Caco-2 (cell line): ENCODE results near the gene AQR. TPM values are rescaled to one million over a fixed set of nuclear protein-coding genes. Genes with fewer than 3 reads are reported as not detected.

ENCODE experiments used
- BruUV-seq: library from RNA; stranded (reverse); fragments of 400-500 nt; replicated peaks from 2 replicates; lab custom pipeline; 2021; lab: Mats Ljungman, UMichigan
- CTCF ChIA-PET: fragments of 300-600 bp; sonication (Branson Sonifier 250); formaldehyde crosslinking; loops from one replicate; lab custom pipeline; 2022; ENCODE audit warnings: antibody characterized with exemption; lab: Charles Lee
- POLR2A ChIA-PET: fragments of 300-600 bp; sonication (Branson Sonifier 250); formaldehyde crosslinking; loops from one replicate; lab custom pipeline; 2022; ENCODE audit warnings: antibody characterized with exemption; lab: Charles Lee
- DNase-seq, 2 experiments: peaks; one replicate each; pipeline versions ENCODE4 v3.0.0 to v3.0.0-alpha.2; 2020 to 2022
- H3K27me3 ChIP-seq: replicated peaks from 2 replicates; pipeline ENCODE4 v1.6.0; 2011; ENCODE audit warnings: low read length; ENCODE audit not compliant: control insufficient read depth, insufficient read depth
- H3K36me3 ChIP-seq: 2 replicates; pipeline ENCODE4 v1.5.1; 2011; ENCODE audit warnings: low read length; ENCODE audit not compliant: control insufficient read depth, insufficient read depth
- H3K4me1 ChIP-seq: fragments of 250-450 bp; sonication (Bioruptor Pico); 2 replicates; pipeline ENCODE4 v1.5.1; 2020; ENCODE audit warnings: mild to moderate bottlenecking
- H3K4me3 ChIP-seq: 2 replicates; pipeline ENCODE4 v1.5.1; 2011; ENCODE audit warnings: low read depth, mild to moderate bottlenecking, control low read depth, low read length
- H3K9me3 ChIP-seq: fragments of 250-450 bp; sonication (Bioruptor Pico); 2 replicates; pipeline ENCODE4 v1.5.1; 2020; ENCODE audit warnings: mild to moderate bottlenecking, moderate library complexity
- H3K27ac Mint-ChIP-seq: one replicate; pipeline ENCODE4 v1.8.0; 2022; ENCODE audit warnings: mixed read lengths; ENCODE audit not compliant: unreplicated experiment
- H3K27me3 Mint-ChIP-seq: one replicate; pipeline ENCODE4 v1.8.0; 2022; ENCODE audit warnings: mixed read lengths; ENCODE audit not compliant: insufficient read depth, unreplicated experiment
- H3K36me3 Mint-ChIP-seq: one replicate; pipeline ENCODE4 v1.8.0; 2022; ENCODE audit warnings: mild to moderate bottlenecking, mixed read lengths; ENCODE audit not compliant: insufficient read depth, unreplicated experiment
- H3K4me1 Mint-ChIP-seq: one replicate; pipeline ENCODE4 v1.8.0; 2022; ENCODE audit warnings: low read depth, mixed read lengths; ENCODE audit not compliant: unreplicated experiment
- H3K4me3 Mint-ChIP-seq: one replicate; pipeline ENCODE4 v1.8.0; 2022; ENCODE audit warnings: mild to moderate bottlenecking, moderate library complexity, mixed read lengths; ENCODE audit not compliant: unreplicated experiment
- H3K9me3 Mint-ChIP-seq: one replicate; pipeline ENCODE4 v1.8.0; 2022; ENCODE audit warnings: mixed read lengths; ENCODE audit not compliant: unreplicated experiment
- intact Hi-C: fragments of 100-400 bp; cut with micrococcal nuclease; formaldehyde crosslinking; loops from one replicate; pipeline ENCODE4 v1.10.0; 2022; ENCODE audit not compliant: unreplicated experiment
- total RNA-seq: library from RNA; stranded (reverse); gene quantifications from 2 replicates; pipeline ENCODE4 v1.2.3, GENCODE V29; 2022
- TF ChIP-seq, protein P1 (sequence below), 2 experiments: fragments of 200-600 bp in 1 of 2; IDR thresholded peaks; 1 replicate in 1 of 2; 2 replicates in 1 of 2; pipeline versions ENCODE4 v1.5.1 to v1.8.0; 2011 to 2022; ENCODE audit warnings: antibody characterized with exemption in 1 of 2, control low read depth in 1 of 2, inconsistent platforms in 1 of 2, low read depth in 1 of 2, low read length in 1 of 2, mild to moderate bottlenecking in 1 of 2, moderate library complexity in 1 of 2; ENCODE audit not compliant: insufficient read depth in 1 of 2, severe bottlenecking in 1 of 2, unreplicated experiment in 1 of 2

Gene AQR
- total RNA-seq, 1 experiment from 2014 or later, result 27.7 TPM

DNA sequence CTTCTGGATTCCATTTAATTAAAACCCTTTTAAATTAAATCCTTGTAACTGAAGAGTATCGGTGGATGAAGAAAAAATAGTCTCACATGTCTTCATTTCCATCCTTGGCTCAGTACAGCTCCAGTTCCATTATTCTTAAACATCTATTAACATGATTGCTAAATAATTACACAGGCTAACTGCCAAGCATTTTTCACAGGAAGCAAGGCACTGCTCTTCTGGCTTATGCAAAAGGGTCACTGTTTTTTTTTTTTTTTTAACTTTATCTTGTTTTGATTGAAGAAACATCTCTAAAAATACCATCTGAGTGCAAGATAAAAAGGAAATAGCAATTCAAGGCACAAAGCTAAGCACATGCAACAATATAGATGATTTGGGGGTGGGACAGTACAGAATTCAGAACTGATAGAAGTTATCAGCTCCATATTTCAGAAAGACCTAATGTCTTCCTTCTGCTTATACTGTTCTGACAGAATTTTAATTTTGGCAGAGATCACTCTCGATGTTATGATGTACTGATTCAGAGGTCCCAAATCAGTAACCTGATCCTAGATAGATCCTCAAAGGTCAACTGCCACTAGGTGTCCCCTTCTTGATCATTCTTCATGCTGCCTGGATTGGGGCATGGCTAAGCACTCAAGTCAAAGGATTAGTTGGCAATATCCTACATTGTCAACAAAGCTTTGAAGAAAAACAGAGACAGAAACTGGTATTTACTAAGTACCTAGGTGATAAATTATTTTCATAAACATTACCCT lies 116.4 kb downstream of the AQR start:
- Mint-ChIP-seq H3K4me1 (no peaks in the 10 kb centered on the region), H3K27me3 (no peaks in the 10 kb centered on the region), H3K9me3 (no peaks in the 10 kb centered on the region), H3K27ac (no peak overlapping the region), H3K36me3 (peaks cover 21% of the 10 kb centered on the region), H3K4me3 (no peak overlapping the region)
- Histone ChIP-seq H3K4me1 (no peaks in the 10 kb centered on the region), H3K27me3 (no peaks in the 10 kb centered on the region), H3K4me3 (no peak overlapping the region), H3K9me3 (no peaks in the 10 kb centered on the region), H3K36me3 (no peaks in the 10 kb centered on the region)
- no peak for DNase-seq
- CTCF ChIA-PET, result interaction anchor here (0.6 kb wide), 1 partner anchor 1106 kb away, joined by 3 read pairs; no protein-coding TSS in a partner anchor
- TF ChIP-seq, protein P1, sequence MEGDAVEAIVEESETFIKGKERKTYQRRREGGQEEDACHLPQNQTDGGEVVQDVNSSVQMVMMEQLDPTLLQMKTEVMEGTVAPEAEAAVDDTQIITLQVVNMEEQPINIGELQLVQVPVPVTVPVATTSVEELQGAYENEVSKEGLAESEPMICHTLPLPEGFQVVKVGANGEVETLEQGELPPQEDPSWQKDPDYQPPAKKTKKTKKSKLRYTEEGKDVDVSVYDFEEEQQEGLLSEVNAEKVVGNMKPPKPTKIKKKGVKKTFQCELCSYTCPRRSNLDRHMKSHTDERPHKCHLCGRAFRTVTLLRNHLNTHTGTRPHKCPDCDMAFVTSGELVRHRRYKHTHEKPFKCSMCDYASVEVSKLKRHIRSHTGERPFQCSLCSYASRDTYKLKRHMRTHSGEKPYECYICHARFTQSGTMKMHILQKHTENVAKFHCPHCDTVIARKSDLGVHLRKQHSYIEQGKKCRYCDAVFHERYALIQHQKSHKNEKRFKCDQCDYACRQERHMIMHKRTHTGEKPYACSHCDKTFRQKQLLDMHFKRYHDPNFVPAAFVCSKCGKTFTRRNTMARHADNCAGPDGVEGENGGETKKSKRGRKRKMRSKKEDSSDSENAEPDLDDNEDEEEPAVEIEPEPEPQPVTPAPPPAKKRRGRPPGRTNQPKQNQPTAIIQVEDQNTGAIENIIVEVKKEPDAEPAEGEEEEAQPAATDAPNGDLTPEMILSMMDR (IDR thresholded peaks at IDR 0.05; ENCODE audit: insufficient read depth in 1 of 2, low read depth in 1 of 2, low read length in 1 of 2, severe bottlenecking in 1 of 2, unreplicated experiment in 1 of 2), result no peak
- BruUV-seq, result no TSS peak
- intact Hi-C loops, result no loop called here
- POLR2A ChIA-PET, result no interaction called here

DNA sequence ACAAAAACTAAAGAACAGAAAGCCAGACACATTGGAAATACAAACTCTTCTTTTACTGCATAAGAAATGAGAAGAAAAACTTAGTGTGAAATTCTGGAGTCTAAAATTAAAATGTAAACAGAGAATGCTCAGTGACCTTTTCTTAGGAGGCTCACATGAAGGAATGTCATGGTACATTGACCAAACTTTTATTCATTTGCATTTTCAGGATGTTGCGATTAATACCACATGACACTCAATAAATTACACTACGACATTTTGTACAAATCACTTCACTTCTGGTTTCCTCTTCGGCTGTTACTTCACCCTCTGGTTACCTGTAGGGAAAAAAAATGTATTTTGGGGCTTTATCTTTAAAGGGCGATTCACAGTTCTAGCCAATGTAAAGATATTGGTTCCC lies 117.8 kb downstream of the AQR start:
- Histone ChIP-seq H3K36me3 (no peaks in the 10 kb centered on the region), H3K4me3 (no peak overlapping the region), H3K4me1 (no peaks in the 10 kb centered on the region), H3K27me3 (no peaks in the 10 kb centered on the region), H3K9me3 (no peaks in the 10 kb centered on the region)
- H3K4me1 Mint-ChIP-seq, result no peaks in the 10 kb centered on the region
- no peak overlapping the region for H3K4me3 Mint-ChIP-seq
- ChIA-PET CTCF (no interaction called here), POLR2A (interaction anchor here (0.6 kb wide), 1 partner anchor 25 kb away, joined by 3 read pairs; no protein-coding TSS in a partner anchor)
- no peak for DNase-seq
- H3K27me3 Mint-ChIP-seq, result no peaks in the 10 kb centered on the region
- no peak overlapping the region for H3K27ac Mint-ChIP-seq
- H3K36me3 Mint-ChIP-seq, result peaks cover 7% of the 10 kb centered on the region
- BruUV-seq, result no TSS peak
- intact Hi-C loops, result no loop called here
- TF ChIP-seq, protein P1 (IDR thresholded peaks at IDR 0.05; ENCODE audit: insufficient read depth in 1 of 2, low read depth in 1 of 2, low read length in 1 of 2, severe bottlenecking in 1 of 2, unreplicated experiment in 1 of 2), result no peak
- no peaks in the 10 kb centered on the region for H3K9me3 Mint-ChIP-seq

DNA sequence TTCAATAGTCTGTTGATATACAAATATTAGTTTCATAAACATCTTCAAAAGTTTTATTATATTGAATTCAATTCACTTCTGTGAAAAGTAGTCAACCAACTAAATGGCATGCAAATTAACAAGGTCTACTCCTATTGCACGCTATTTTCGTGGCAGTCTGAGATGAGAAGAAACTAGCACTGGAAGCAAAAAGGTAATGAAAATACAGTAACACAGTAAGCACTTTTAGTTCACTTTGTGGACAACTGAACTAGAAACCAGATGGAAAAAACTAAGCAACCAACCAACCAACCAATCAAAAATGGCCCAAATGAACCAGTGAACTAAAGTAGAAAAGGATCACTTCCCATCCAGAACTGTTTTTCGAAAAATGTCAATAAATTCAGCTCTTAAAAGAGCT lies 118.5 kb downstream of the AQR start:
- Mint-ChIP-seq H3K27me3 (no peaks in the 10 kb centered on the region), H3K9me3 (no peaks in the 10 kb centered on the region), H3K4me1 (no peaks in the 10 kb centered on the region), H3K36me3 (peaks cover 5% of the 10 kb centered on the region), H3K4me3 (no peak overlapping the region), H3K27ac (no peak overlapping the region)
- H3K36me3 ChIP-seq, result no peaks in the 10 kb centered on the region
- H3K4me3 ChIP-seq, result no peak overlapping the region
- BruUV-seq, result no TSS peak
- no peaks in the 10 kb centered on the region for H3K27me3 ChIP-seq
- no peaks in the 10 kb centered on the region for H3K4me1 ChIP-seq
- TF ChIP-seq, protein P1 (IDR thresholded peaks at IDR 0.05; ENCODE audit: insufficient read depth in 1 of 2, low read depth in 1 of 2, low read length in 1 of 2, severe bottlenecking in 1 of 2, unreplicated experiment in 1 of 2), result no peak
- no peak for DNase-seq
- H3K9me3 ChIP-seq, result no peaks in the 10 kb centered on the region
- CTCF ChIA-PET, result no interaction called here
- POLR2A ChIA-PET, result no interaction called here
- intact Hi-C loops, result no loop called here
